HG02970 (cell line): ENCODE data around the gene RYR3.

Source experiments
- ATAC-seq: cut with Tn5 transposase; IDR thresholded peaks from one replicate; pipeline ENCODE4 v1.9.1; 2021; ENCODE audit warnings: mild to moderate bottlenecking, moderate library complexity, moderate number of reproducible peaks; ENCODE audit not compliant: unreplicated experiment, low FRiP score

Gene RYR3

GRCh38 chr15:33912326-33912725, 601.6 kb downstream of the RYR3 start:
- ATAC-seq = no peak

GRCh38 chr15:33913459-33913858, 602.7 kb downstream of the RYR3 start:
- ATAC-seq = no peak
